Transverse colon (tissue), 3 donors: ENCODE measurements around the gene ZNF175.

Experiments used
- CTCF ChIP-seq, 5 experiments: fragments of 200-600 bp in 3 of 5; fragments of 450-650 bp in 2 of 5; sonication (generic) in 3 of 5; IDR thresholded peaks; 1 replicate in 2 of 5; 2 replicates in 3 of 5; pipeline ENCODE4 v1.5.1; 2016 to 2017; ENCODE audit warnings: antibody characterized with exemption in 5 of 5, inconsistent platforms in 3 of 5, mild to moderate bottlenecking in 2 of 5, moderate library complexity in 1 of 5
- EP300 ChIP-seq: sonication (generic); formaldehyde crosslinking; IDR thresholded peaks from one replicate; pipeline ENCODE4 v1.6.1; 2017; ENCODE audit warnings: antibody characterized with exemption, low read depth
- POLR2A ChIP-seq: fragments of 450-650 bp; IDR thresholded peaks from one replicate; pipeline ENCODE4 v1.6.1; 2016; ENCODE audit warnings: antibody characterized with exemption, mild to moderate bottlenecking, moderate library complexity

GRCh38 chr19:51542699-51543098 lies 28.4 kb upstream of the ZNF175 start:
- TF ChIP-seq CTCF (IDR thresholded peaks at IDR 0.05) (no peak), EP300 (no peak), POLR2A (no peak)
